Neural cell (in vitro differentiated cells): Measurements from ENCODE around the gene DOK6. TPM values are rescaled to one million over a fixed set of nuclear protein-coding genes. Genes with fewer than 3 reads are reported as not detected.

Experiments used
- H2AFZ ChIP-seq: fragments of 200-600, 300-800 bp; sonication (generic), shearing (Covaris generic); 2 replicates; pipeline ENCODE4 v1.6.0; 2014; ENCODE audit warnings: low read depth, mild to moderate bottlenecking, antibody characterized with exemption, low read length, moderate library complexity
- H3F3A ChIP-seq: fragments of 200-600 bp; shearing (Covaris generic); 2 replicates; pipeline ENCODE4 v1.6.1; 2016; ENCODE audit warnings: mild to moderate bottlenecking, moderate library complexity, mixed read lengths, antibody characterized with exemption, low read length; ENCODE audit not compliant: insufficient read depth, poor library complexity, severe bottlenecking
- H3K27ac ChIP-seq: fragments of 200-600, 300-800 bp; sonication (generic), shearing (Covaris generic); 2 replicates; pipeline ENCODE4 v1.5.1; 2014; ENCODE audit warnings: mild to moderate bottlenecking, low read length, moderate library complexity
- H3K27me3 ChIP-seq: fragments of 300-800, 200-600 bp; sonication (generic), shearing (Covaris generic); 2 replicates; pipeline ENCODE4 v1.6.0; 2014; ENCODE audit warnings: mild to moderate bottlenecking, low read depth, low read length, moderate library complexity; ENCODE audit not compliant: insufficient read depth
- H3K36me3 ChIP-seq: fragments of 300-800, 200-600 bp; sonication (generic), shearing (Covaris generic); 2 replicates; pipeline ENCODE4 v1.5.1; 2014; ENCODE audit warnings: mild to moderate bottlenecking, antibody characterized with exemption, low read length, moderate library complexity; ENCODE audit not compliant: insufficient read depth
- H3K4me2 ChIP-seq: fragments of 300-800, 200-600 bp; sonication (generic), shearing (Covaris generic); 2 replicates; pipeline ENCODE4 v1.6.0; 2014; ENCODE audit warnings: mild to moderate bottlenecking, low read length
- H3K4me3 ChIP-seq: fragments of 300-800, 200-600 bp; sonication (generic), shearing (Covaris generic); 2 replicates; pipeline ENCODE4 v1.5.1; 2014; ENCODE audit warnings: mild to moderate bottlenecking, low read length, moderate library complexity
- H3K79me2 ChIP-seq: fragments of 200-600 bp; shearing (Covaris generic); replicated peaks from 2 replicates; pipeline ENCODE4 v1.6.0; 2014; ENCODE audit warnings: mild to moderate bottlenecking, low read length, moderate library complexity; ENCODE audit not compliant: insufficient read depth
- H3K9ac ChIP-seq: fragments of 300-800, 200-600 bp; sonication (generic), shearing (Covaris generic); 2 replicates; pipeline ENCODE4 v1.6.1; 2016; ENCODE audit warnings: mild to moderate bottlenecking, low read length, mixed read lengths
- H3K9me2 ChIP-seq: fragments of 200-600 bp; shearing (Covaris generic); 2 replicates; pipeline ENCODE4 v1.6.1; 2016; ENCODE audit warnings: mild to moderate bottlenecking, low read length, mixed read lengths; ENCODE audit not compliant: insufficient read depth
- H3K9me3 ChIP-seq: fragments of 200-600, 300-800 bp; sonication (generic), shearing (Covaris generic); 2 replicates; pipeline ENCODE4 v1.6.1; 2016; ENCODE audit warnings: mild to moderate bottlenecking, mixed run types, low read length, moderate library complexity, mixed read lengths
- H4K20me1 ChIP-seq: fragments of 200-600 bp; shearing (Covaris generic); 2 replicates; pipeline ENCODE4 v1.6.1; 2016; ENCODE audit warnings: mild to moderate bottlenecking, mixed run types; ENCODE audit not compliant: insufficient read depth
- CTCF ChIP-seq: fragments of 450-650 bp; IDR thresholded peaks from 2 replicates; pipeline ENCODE4 v1.5.1; 2014; ENCODE audit warnings: antibody characterized with exemption, mild to moderate bottlenecking, moderate library complexity; ENCODE audit not compliant: poor library complexity, severe bottlenecking
- EP300 ChIP-seq: fragments of 450-650 bp; conservative IDR thresholded peaks from 2 replicates; pipeline ENCODE4 v1.6.1; 2014; ENCODE audit warnings: antibody characterized with exemption, mild to moderate bottlenecking, moderate library complexity; ENCODE audit not compliant: poor library complexity, severe bottlenecking
- EZH2 ChIP-seq: fragments of 200-600, 300-800 bp; shearing (Covaris generic), sonication (generic); IDR thresholded peaks from 2 replicates; pipeline ENCODE4 v1.6.1; 2014; ENCODE audit warnings: antibody characterized with exemption, low read length, borderline replicate concordance, mild to moderate bottlenecking; ENCODE audit not compliant: insufficient read depth, poor library complexity, severe bottlenecking
- MXI1 ChIP-seq: fragments of 450-650 bp; conservative IDR thresholded peaks from 2 replicates; pipeline ENCODE4 v1.6.1; 2014; ENCODE audit warnings: antibody characterized with exemption, mild to moderate bottlenecking; ENCODE audit not compliant: poor library complexity, severe bottlenecking
- POLR2AphosphoS5 ChIP-seq: IDR thresholded peaks from 2 replicates; pipeline ENCODE4 v1.6.1; 2012
- RAD21 ChIP-seq: fragments of 450-650 bp; conservative IDR thresholded peaks from 2 replicates; pipeline ENCODE4 v1.6.1; 2014; ENCODE audit warnings: antibody characterized with exemption, mild to moderate bottlenecking, moderate library complexity
- SMC3 ChIP-seq: fragments of 450-650 bp; conservative IDR thresholded peaks from 2 replicates; pipeline ENCODE4 v1.6.1; 2014; ENCODE audit warnings: antibody characterized with exemption, mild to moderate bottlenecking, moderate library complexity; ENCODE audit not compliant: poor library complexity
- TAF1 ChIP-seq: IDR thresholded peaks from 2 replicates; pipeline ENCODE4 v1.6.1; 2012; ENCODE audit warnings: low read depth
- polyA plus RNA-seq: library from polyadenylated mRNA; depleted of rRNA; stranded (reverse); fragments of >200 nt; gene quantifications from 2 replicates; pipeline ENCODE4 v1.2.3, GENCODE V29; 2014
- TF ChIP-seq, protein P1 (sequence below): IDR thresholded peaks from 2 replicates; pipeline ENCODE4 v1.6.1; 2012; ENCODE audit warnings: borderline replicate concordance

Gene DOK6
- polyA plus RNA-seq, 1 donor from 2014 or later: 9.7 TPM

GRCh38 chr18:69885841-69886531 is 485.3 kb downstream of the DOK6 start (continued):
- no peak for TF ChIP-seq SMC3
- no peak for TF ChIP-seq POLR2AphosphoS5
- TF ChIP-seq EP300: no peak

- H3K27ac ChIP-seq: no peak overlapping the region
- no peaks in the 10 kb centered on the region for H3F3A ChIP-seq
- no peaks in the 10 kb centered on the region for H3K36me3 ChIP-seq
- TF ChIP-seq SMC3 (no peak), TAF1 (no peak), POLR2AphosphoS5 (no peak), RAD21 (no peak), EP300 (no peak), EZH2 (no peak), MXI1 (no peak)
- TF ChIP-seq, protein P1, sequence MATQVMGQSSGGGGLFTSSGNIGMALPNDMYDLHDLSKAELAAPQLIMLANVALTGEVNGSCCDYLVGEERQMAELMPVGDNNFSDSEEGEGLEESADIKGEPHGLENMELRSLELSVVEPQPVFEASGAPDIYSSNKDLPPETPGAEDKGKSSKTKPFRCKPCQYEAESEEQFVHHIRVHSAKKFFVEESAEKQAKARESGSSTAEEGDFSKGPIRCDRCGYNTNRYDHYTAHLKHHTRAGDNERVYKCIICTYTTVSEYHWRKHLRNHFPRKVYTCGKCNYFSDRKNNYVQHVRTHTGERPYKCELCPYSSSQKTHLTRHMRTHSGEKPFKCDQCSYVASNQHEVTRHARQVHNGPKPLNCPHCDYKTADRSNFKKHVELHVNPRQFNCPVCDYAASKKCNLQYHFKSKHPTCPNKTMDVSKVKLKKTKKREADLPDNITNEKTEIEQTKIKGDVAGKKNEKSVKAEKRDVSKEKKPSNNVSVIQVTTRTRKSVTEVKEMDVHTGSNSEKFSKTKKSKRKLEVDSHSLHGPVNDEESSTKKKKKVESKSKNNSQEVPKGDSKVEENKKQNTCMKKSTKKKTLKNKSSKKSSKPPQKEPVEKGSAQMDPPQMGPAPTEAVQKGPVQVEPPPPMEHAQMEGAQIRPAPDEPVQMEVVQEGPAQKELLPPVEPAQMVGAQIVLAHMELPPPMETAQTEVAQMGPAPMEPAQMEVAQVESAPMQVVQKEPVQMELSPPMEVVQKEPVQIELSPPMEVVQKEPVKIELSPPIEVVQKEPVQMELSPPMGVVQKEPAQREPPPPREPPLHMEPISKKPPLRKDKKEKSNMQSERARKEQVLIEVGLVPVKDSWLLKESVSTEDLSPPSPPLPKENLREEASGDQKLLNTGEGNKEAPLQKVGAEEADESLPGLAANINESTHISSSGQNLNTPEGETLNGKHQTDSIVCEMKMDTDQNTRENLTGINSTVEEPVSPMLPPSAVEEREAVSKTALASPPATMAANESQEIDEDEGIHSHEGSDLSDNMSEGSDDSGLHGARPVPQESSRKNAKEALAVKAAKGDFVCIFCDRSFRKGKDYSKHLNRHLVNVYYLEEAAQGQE: no peak
- no peaks in the 10 kb centered on the region for H4K20me1 ChIP-seq
- no peaks in the 10 kb centered on the region for H3K79me2 ChIP-seq
- H3K4me2 ChIP-seq: no peak overlapping the region
- no peaks in the 10 kb centered on the region for H3K27me3 ChIP-seq
- no peak overlapping the region for H3K4me3 ChIP-seq
- no peak overlapping the region for H3K9ac ChIP-seq
- H3K9me2 ChIP-seq: no peaks in the 10 kb centered on the region
- H3K9me3 ChIP-seq: no peaks in the 10 kb centered on the region
- H2AFZ ChIP-seq: no peak overlapping the region
These were observed 486.6 kb downstream of the DOK6 start for GRCh38 chr18:69887256-69887655.

- no peak overlapping the region for H3K9ac ChIP-seq
- H3K36me3 ChIP-seq: no peaks in the 10 kb centered on the region
- H3K9me2 ChIP-seq: no peaks in the 10 kb centered on the region
- H3K27ac ChIP-seq: no peak overlapping the region
- no peaks in the 10 kb centered on the region for H3K79me2 ChIP-seq
- H3K9me3 ChIP-seq: no peaks in the 10 kb centered on the region
- H3K4me3 ChIP-seq: no peak overlapping the region
- H2AFZ ChIP-seq: no peak overlapping the region
- H4K20me1 ChIP-seq: no peaks in the 10 kb centered on the region
- TF ChIP-seq TAF1 (no peak), CTCF (no peak), EP300 (no peak), MXI1 (no peak), RAD21 (no peak), EZH2 (no peak), POLR2AphosphoS5 (no peak), SMC3 (no peak)
- TF ChIP-seq, protein P1: no peak
- H3K27me3 ChIP-seq: no peaks in the 10 kb centered on the region
- H3F3A ChIP-seq: no peaks in the 10 kb centered on the region
- no peak overlapping the region for H3K4me2 ChIP-seq
These were observed 488.3 kb downstream of the DOK6 start for GRCh38 chr18:69889009-69889408.
